Measurements from ENCODE around the gene ZSWIM5.
"Not testable (repeated sequence)": the region's sequence is repeated elsewhere in the genome, so short reads cannot be mapped to it uniquely, and the experiment has no call there.

ZSWIM5 gene

GRCh38 chr1:45003741-45004140, 202.7 kb downstream of the ZSWIM5 start:
- FAIRE-seq (no peak), DNase-seq (ENCODE audit: insufficient read length) (no peak)
- TF ChIP-seq POLR2AphosphoS5 (IDR thresholded peaks at IDR 0.05; ENCODE audit: low read depth, low read length) (no peak), POLR2A (IDR thresholded peaks at IDR 0.05; ENCODE audit: low read depth, low read length) (no peak), TAF1 (IDR thresholded peaks at IDR 0.05; ENCODE audit: borderline replicate concordance, low read depth, low read length) (no peak)

GRCh38 chr1:45002650-45003645, 203.5 kb downstream of the ZSWIM5 start:
- DNase-seq (ENCODE audit: insufficient read length) (no peak), FAIRE-seq (no peak)
- no peak for TF ChIP-seq TAF1 (IDR thresholded peaks at IDR 0.05; ENCODE audit: borderline replicate concordance, low read depth, low read length)

GRCh38 chr1:45001576-45001975, 204.8 kb downstream of the ZSWIM5 start:
- DNase-seq (ENCODE audit: insufficient read length); FAIRE-seq: not testable (repeated sequence)

GRCh38 chr1:45001011-45001481, 205.4 kb downstream of the ZSWIM5 start:
- TF ChIP-seq POLR2A (IDR thresholded peaks at IDR 0.05; ENCODE audit: low read depth, low read length) (no peak), POLR2AphosphoS5 (IDR thresholded peaks at IDR 0.05; ENCODE audit: low read depth, low read length) (no peak), TAF1 (IDR thresholded peaks at IDR 0.05; ENCODE audit: borderline replicate concordance, low read depth, low read length) (no peak)
- no peak for FAIRE-seq
- DNase-seq (ENCODE audit: insufficient read length), result no peak

DNA sequence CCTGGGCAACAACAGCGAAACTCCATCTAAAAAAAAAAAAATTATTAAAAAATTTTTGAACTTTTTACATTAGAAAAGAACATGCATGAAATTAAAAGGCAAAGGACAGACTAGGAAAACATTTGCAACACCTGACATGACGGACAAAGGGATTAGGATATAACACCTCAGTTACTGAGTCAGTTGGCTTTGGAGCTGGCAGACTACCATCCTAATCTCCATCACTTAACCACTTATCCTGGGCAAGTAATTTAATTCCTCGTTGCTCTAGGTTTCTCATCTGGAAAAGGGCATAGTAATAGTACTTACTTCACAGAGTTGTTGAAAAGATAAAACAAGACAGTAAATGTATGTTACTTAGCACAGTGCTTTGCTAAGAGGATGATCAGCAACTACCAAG, 207.2 kb downstream of the ZSWIM5 start:
- no peak for TF ChIP-seq TAF1 (IDR thresholded peaks at IDR 0.05; ENCODE audit: borderline replicate concordance, low read depth, low read length)
- no peak for TF ChIP-seq POLR2AphosphoS5 (IDR thresholded peaks at IDR 0.05; ENCODE audit: low read depth, low read length)
- TF ChIP-seq POLR2A (IDR thresholded peaks at IDR 0.05; ENCODE audit: low read depth, low read length), result no peak
- no peak for FAIRE-seq
- no peak for DNase-seq (ENCODE audit: insufficient read length)

DNA sequence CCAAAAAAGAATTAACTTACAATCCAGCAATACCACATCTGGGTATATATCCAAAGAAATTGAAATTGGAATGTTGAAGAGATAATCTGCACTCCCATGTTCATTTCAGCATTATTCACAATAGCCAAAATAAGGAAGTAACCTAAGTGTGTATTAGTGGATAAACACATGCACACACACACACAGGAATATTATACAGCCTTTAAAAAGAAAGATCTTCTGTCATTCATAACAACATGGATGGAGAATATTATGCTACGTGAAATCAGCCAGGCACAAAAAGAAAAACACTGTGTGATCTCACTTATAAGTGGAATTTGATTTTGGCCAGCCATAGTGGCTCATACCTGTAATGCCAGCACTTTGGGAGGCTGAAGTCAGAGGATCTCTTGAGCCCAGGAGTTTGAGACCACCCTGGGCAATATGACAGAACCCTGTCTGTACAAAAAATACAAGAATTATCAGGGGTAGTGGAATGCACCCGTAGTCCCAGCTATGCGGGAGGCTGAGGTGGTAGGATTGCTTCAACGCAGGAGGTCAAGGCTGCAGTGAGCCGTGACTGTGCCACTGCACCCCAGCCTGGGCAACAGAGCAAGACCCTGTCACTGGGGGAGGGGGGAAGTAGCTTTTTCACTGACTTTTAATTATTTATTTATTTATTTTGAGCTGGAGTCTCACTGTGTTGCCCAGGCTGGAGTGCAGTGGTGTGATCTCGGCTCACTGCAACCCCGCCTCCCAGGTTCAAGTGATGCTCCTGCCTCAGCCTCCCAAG, 210.8 kb downstream of the ZSWIM5 start:
- FAIRE-seq (no peak), DNase-seq (ENCODE audit: insufficient read length) (no peak)
- no peak for TF ChIP-seq TAF1 (IDR thresholded peaks at IDR 0.05; ENCODE audit: borderline replicate concordance, low read depth, low read length)

- DNase-seq (ENCODE audit: insufficient read length), result no peak
- FAIRE-seq, result no peak
- TF ChIP-seq TAF1 (IDR thresholded peaks at IDR 0.05; ENCODE audit: borderline replicate concordance, low read depth, low read length), result no peak
- no peak for TF ChIP-seq POLR2AphosphoS5 (IDR thresholded peaks at IDR 0.05; ENCODE audit: low read depth, low read length)
- TF ChIP-seq POLR2A (IDR thresholded peaks at IDR 0.05; ENCODE audit: low read depth, low read length), result no peak
These were observed 212.0 kb downstream of the ZSWIM5 start for GRCh38 chr1:44994309-44994898.

DNA sequence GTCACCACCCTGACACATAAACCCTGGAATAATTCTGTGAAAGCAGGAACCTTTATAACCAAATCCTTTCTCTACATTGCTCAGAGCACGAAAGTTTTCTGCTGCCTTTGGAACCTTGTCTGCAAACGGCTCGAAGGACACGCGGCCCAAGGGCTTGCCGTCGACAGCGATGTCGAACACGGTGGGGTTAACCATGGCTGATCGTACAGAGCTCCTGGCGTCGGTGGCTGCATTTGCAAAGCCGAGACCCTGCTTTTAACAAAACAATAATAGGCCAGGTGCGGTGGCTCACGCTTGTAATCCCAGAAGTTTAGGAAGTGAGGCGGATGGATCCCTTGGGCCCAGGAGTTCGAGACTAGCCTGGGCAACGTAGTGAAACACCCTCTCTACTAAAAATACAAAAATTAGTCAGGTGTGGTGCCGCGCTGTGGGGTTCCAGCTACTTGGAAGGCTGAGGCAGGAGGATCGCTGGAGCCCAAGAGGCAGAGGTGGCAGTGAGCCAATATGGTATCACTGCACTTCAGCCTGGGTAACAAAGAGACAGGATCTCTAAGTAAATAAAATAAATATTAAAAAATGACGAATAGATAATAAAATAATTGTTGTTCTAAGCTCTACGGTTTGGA, 217.8 kb downstream of the ZSWIM5 start:
- FAIRE-seq (no peak), DNase-seq (ENCODE audit: insufficient read length) (no peak)
- no peak for TF ChIP-seq TAF1 (IDR thresholded peaks at IDR 0.05; ENCODE audit: borderline replicate concordance, low read depth, low read length)
- no peak for TF ChIP-seq POLR2A (IDR thresholded peaks at IDR 0.05; ENCODE audit: low read depth, low read length)
- TF ChIP-seq POLR2AphosphoS5 (IDR thresholded peaks at IDR 0.05; ENCODE audit: low read depth, low read length), result no peak

- TF ChIP-seq TAF1 (IDR thresholded peaks at IDR 0.05; ENCODE audit: borderline replicate concordance, low read depth, low read length) (no peak), POLR2A (IDR thresholded peaks at IDR 0.05; ENCODE audit: low read depth, low read length) (no peak), POLR2AphosphoS5 (IDR thresholded peaks at IDR 0.05; ENCODE audit: low read depth, low read length) (no peak)
- FAIRE-seq, result no peak
These were observed 220.6 kb downstream of the ZSWIM5 start for GRCh38 chr1:44985747-44986359.

GRCh38 chr1:44977372-44977771, 229.0 kb downstream of the ZSWIM5 start:
- not testable (repeated sequence) for FAIRE-seq; DNase-seq (ENCODE audit: insufficient read length)

More at GRCh38 chr1:44985747-44986359, 220.6 kb downstream of the ZSWIM5 start:
- DNase-seq (ENCODE audit: insufficient read length), result no peak

- TF ChIP-seq TAF1 (IDR thresholded peaks at IDR 0.05; ENCODE audit: borderline replicate concordance, low read depth, low read length), result no peak
- no peak for TF ChIP-seq POLR2A (IDR thresholded peaks at IDR 0.05; ENCODE audit: low read depth, low read length)
- TF ChIP-seq POLR2AphosphoS5 (IDR thresholded peaks at IDR 0.05; ENCODE audit: low read depth, low read length), result no peak
- FAIRE-seq (no peak), DNase-seq (ENCODE audit: insufficient read length) (no peak)
These were observed 230.2 kb downstream of the ZSWIM5 start for GRCh38 chr1:44976252-44976651.

All from GM12892 (cell line).